Stimulated activated CD4-positive, alpha-beta T cell treated with anti-CD3 and anti-CD28 coated beads, TNF-alpha, amount 100 ng/mL, for 4 hours (primary cell): ENCODE measurements around the gene MPZL1.
"Not testable (repeated sequence)": the region's sequence is repeated elsewhere in the genome, so short reads cannot be mapped to it uniquely, and the experiment has no call there.

Experiments used
- DNase-seq, 3 experiments: peaks; one replicate each; pipeline ENCODE4 v3.0.0-alpha.2; 2020; ENCODE audit warnings: low read depth in 3 of 3

MPZL1 gene

GRCh38 chr1:167719715-167720421, 1.9 kb upstream of the MPZL1 start:
- DNase-seq: not testable (repeated sequence)

DNA sequence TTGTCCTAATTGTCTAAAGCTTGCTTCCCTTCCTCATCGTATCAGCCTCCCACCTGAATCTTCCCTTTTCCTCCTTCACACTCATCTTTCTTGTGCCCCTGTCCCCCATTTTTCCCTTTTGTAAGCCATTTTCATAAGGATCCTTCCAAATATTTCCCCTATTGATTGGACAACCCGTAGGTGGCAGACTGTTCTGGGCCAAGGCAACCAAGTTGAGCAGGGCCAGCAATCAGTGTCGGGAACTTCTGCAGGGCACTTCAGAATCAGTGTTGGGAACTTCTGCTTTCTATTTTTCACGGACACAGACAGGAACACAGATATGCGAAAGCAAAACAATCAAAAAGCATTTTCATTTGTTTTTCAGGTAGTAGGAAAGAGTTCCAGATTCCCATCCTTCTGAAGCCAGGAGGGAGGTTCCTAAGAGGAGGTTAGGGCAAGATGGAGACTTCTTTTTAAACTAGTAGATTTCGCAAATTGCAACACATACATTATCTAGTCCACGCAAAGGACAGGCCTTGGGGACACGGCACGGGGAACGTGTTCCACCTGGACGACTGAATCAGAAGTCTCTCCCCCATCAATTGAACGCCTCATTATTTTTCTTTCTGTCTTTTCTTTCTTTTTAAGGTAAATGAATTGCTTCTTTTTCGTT, 691 bp upstream of the MPZL1 start:
- no peak for DNase-seq

- no peak for DNase-seq
Observed at GRCh38 chr1:167722152-167722869, 529 bp downstream of the MPZL1 start.

DNA sequence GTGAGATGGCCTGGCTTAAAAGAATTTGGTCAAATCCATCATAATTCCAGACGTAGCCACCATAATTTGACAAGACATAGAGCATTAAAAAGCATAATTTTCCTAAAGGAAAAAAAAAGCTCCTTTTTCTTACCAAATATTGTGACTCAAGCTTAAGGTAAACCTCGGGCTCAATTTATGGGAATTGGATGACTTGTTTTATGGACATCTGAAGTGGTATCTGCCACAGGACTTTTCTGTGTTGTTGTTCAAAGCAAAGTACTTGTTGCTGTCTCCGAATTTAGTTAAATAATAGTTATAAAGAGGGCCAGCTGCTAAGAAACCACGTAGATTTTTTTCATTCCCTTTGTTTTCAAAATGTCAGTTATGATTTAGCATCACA, 1.1 kb downstream of the MPZL1 start:
- no peak for DNase-seq

GRCh38 chr1:167723707-167724323, 2.0 kb downstream of the MPZL1 start:
- DNase-seq: no peak

- DNase-seq: no peak
Observed at GRCh38 chr1:167726008-167726407, 4.2 kb downstream of the MPZL1 start.

DNA sequence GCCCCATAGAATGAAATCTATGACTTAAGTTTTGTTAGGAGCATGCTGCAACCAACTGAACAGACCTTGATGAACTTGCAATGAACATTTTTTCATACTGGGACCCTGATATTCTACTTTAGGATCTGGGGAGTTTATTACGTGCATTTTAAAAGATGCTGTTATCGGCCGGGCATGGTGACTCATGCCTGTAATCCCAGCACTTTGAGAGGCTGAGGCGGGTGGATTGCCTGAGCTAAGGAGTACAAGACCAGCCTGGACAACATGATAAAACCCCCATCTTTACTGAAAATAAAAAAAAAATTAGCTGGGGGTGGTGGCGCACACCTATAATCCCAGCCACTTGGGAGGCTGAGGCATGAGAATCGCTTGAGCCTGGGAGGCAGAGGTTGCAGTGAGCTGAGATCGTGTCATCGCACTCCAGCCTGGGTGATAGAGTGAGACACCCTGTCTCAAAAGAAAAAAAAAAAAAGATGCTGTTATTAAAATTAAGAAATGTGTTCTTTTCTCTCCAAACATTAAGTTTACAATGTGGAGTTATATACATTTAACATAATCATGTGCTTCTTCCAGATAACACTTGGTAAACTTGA, 7.1 kb downstream of the MPZL1 start:
- no peak for DNase-seq

GRCh38 chr1:167734227-167734626, 12.4 kb downstream of the MPZL1 start:
- DNase-seq: no peak

DNA sequence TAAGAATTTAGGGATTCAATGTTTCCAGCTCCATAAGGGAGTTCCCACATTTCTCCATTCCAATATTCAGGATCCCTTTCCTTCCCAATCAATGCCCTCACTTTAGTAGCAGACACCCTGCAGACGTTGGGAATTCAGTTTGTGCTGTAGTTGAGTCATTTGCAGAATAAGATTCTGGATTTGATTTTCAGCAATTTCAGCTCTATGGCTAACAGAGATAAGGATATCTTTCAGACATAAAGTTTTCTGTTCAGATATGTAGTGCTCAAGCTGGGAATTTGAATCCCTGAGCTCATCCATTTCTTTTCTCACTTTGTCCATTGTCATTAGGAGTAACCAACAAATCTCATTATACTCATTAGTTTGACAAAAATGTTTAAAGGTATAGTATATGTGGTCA, 13.1 kb downstream of the MPZL1 start:
- DNase-seq: no peak

GRCh38 chr1:167737169-167737568, 15.4 kb downstream of the MPZL1 start:
- DNase-seq: no peak

GRCh38 chr1:167738158-167738557, 16.4 kb downstream of the MPZL1 start:
- DNase-seq: no peak

GRCh38 chr1:167739752-167740151, 18.0 kb downstream of the MPZL1 start:
- DNase-seq: no peak

DNA sequence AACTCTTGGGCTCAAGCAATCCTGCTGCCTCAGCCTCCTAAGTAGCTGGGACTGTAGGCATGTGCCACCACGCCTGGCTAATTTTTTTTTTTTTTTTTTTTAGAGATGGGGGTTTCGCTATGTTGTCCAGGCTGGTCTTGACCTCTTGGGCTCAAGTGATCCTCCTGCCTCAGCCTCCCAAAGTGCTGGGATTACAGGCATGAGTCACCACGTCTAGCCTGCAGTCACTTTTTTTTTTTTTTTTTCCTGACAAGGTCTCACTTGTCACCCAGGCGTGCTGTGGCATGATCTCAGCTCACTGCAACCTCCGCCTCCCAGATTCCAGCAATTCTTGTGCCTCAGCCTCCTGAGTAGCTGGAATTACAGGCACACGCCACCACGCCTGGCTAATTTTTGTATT, 19.3 kb downstream of the MPZL1 start:
- not testable (repeated sequence) for DNase-seq

GRCh38 chr1:167742392-167743057, 20.7 kb downstream of the MPZL1 start:
- not testable (repeated sequence) for DNase-seq

- no peak for DNase-seq
Observed at GRCh38 chr1:167744901-167745300, 23.1 kb downstream of the MPZL1 start.

- no peak for DNase-seq
Observed at GRCh38 chr1:167746013-167746672, 24.4 kb downstream of the MPZL1 start.

DNA sequence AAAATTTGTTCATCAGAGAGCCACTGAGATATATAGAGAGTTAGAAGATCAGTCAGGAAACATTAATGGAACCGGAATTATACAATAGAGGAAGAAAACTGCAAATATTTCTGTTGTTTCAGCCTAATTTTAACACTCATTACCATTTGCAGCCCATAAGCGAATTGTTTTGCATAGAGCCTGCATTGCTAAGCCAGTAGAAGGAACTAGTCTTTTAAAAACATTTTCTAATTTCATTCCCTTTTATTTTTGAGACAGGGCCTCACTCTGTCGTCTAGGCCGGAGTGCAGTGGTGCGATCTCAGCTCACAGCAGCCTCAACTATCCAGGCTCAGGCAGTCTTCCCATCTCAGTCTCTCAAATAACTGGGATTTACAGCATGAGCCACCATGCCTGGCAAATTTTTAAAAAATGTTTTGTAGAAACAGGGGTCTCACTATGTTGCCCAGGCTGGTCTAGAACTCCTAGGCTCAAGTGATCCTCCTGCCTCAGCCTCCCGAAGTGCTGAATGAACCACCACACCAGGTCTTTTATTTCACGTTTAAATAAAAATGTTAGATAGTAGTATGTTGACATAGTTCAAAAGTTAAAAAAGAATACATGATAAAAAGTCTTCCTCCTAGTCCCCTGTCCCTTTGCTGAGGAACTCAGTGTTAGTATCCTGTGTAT, 25.3 kb downstream of the MPZL1 start:
- DNase-seq: no peak

- DNase-seq: no peak
Observed at GRCh38 chr1:167747988-167748387, 26.2 kb downstream of the MPZL1 start.

DNA sequence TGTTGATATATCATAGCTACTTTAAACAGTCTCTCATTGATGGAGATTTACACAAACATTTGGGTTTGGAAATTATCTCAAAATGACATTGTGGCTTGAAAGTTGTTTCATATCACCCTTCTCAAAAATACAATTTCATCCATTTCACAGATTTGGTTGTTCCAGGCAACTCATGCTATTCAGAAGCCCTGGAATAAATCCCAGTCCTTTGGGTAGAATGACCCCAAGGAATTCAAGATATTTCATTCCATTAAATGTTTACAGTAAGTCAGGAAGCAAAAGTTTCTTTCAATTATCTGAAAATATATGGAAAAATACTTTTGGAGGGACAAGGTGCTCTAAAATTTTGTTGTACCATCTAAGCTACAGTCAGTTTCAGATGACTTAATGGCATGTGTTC, 27.1 kb downstream of the MPZL1 start:
- DNase-seq: no peak

GRCh38 chr1:167749741-167750140, 28.0 kb downstream of the MPZL1 start:
- DNase-seq: no peak
